ENCODE results near the gene LIAS.

- TF ChIP-seq CTCF (IDR thresholded peaks at IDR 0.05) (no peak), ZFX (IDR thresholded peaks at IDR 0.05; ENCODE audit: borderline replicate concordance) (no peak)
Observed at GRCh38 chr4:39522068-39522467, 63.2 kb downstream of the LIAS start.
